ENCODE results near the gene ADSL.

Gene ADSL

DNA sequence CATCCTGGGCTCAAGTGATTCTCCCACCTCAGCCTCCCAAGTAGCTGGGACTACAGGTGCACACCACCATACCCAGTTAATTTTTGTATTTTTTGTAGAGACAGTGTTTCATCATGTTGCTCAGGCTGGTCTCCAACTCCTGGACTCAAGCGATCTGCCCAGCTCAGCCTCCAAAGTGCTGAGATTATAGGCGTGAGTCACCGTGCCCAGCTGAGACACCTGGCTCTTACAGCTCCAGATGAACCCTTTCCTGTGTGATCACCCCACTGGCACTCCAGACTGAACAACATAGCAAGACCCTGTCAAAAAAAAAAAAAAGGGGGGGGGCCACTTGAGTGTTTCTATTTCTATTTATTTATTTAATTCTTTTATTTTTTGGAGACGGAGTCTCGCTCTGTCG is 1.0 kb upstream of the ADSL start:
- H3K4me3 ChIP-seq (ENCODE audit: low read length): peak overlapping the region; percentile 90
- TF ChIP-seq CTCF (IDR thresholded peaks at IDR 0.05; ENCODE audit: insufficient read depth, low read depth, low read length, missing control alignments): no peak
- DNase-seq (ENCODE audit: low read depth): peak; percentile 66

DNA sequence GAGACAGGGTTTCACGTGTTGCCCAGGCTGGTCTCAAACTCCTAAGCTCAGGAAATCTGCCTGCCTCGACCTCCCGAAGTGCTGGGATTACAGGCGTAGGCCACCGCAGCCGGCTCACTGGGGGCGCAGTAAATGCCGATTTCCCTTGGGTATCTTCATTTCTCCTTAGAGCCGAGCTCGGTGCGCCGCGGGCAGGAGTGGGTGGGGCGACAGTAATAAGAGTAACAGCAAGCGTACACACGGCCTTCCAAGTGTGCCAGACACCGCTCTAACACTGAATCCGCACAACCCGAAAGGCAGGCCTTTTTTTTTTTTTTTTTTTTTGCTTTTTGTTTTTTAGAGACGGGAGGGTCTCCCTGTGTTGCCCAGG is 500 bp upstream of the ADSL start:
- peak overlapping the region; percentile 90 for H3K4me3 ChIP-seq (ENCODE audit: low read length)
- DNase-seq (ENCODE audit: low read depth): peak; percentile 54
- no peak for TF ChIP-seq CTCF (IDR thresholded peaks at IDR 0.05; ENCODE audit: insufficient read depth, low read depth, low read length, missing control alignments)

GRCh38 chr22:40347300-40347699 is 1.0 kb downstream of the ADSL start:
- DNase-seq (ENCODE audit: low read depth): no peak
- peak overlapping the region; percentile 90 for H3K4me3 ChIP-seq (ENCODE audit: low read length)
- TF ChIP-seq CTCF (IDR thresholded peaks at IDR 0.05; ENCODE audit: insufficient read depth, low read depth, low read length, missing control alignments): no peak

DNA sequence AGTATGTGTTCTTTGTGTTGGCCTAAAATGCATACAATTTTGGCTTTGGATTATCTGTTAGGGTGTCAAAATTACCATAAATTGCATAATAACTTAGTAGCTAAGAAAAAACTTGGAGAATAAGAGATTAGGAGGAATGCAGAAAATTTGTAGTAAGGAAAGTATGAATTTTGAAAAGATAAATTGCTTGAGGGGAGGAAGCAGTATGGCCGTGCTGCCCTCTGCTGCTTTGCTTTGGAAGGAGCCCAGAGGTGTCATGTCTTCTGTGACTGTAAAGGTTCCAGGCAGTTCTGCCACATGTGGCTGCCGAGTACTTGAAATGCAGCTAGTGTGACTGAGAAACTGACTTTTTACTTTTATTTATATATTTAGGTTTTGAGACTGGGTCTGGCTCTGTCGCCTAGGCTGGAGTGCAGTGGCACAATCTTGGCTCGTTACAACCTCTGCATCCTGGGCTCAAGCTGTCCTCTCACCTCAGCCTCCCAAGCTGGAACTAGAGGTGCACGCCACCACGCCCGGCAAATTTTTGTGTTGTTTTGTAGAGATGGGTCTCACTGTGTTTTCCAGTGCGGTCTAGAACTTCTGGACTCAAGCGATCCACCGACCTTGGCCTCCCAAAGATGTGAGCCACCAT is 1.8 kb downstream of the ADSL start:
- H3K4me3 ChIP-seq (ENCODE audit: low read length): peak overlapping the region; percentile 90
- peak; percentile 68 for DNase-seq (ENCODE audit: low read depth)
- TF ChIP-seq CTCF (IDR thresholded peaks at IDR 0.05; ENCODE audit: insufficient read depth, low read depth, low read length, missing control alignments): peak; percentile 90

- DNase-seq (ENCODE audit: low read depth): no peak
- TF ChIP-seq CTCF (IDR thresholded peaks at IDR 0.05; ENCODE audit: insufficient read depth, low read depth, low read length, missing control alignments): no peak
- no peak overlapping the region for H3K4me3 ChIP-seq (ENCODE audit: low read length)
Measured at GRCh38 chr22:40352763-40353162, 6.5 kb downstream of the ADSL start.

- no peak for TF ChIP-seq CTCF (IDR thresholded peaks at IDR 0.05; ENCODE audit: insufficient read depth, low read depth, low read length, missing control alignments)
Measured at GRCh38 chr22:40361100-40361499, 14.8 kb downstream of the ADSL start.

GRCh38 chr22:40363059-40363458 is 16.8 kb downstream of the ADSL start:
- no peak overlapping the region for H3K4me3 ChIP-seq (ENCODE audit: low read length)
- no peak for TF ChIP-seq CTCF (IDR thresholded peaks at IDR 0.05; ENCODE audit: insufficient read depth, low read depth, low read length, missing control alignments)
- DNase-seq (ENCODE audit: low read depth): no peak

More at GRCh38 chr22:40361100-40361499, 14.8 kb downstream of the ADSL start:
- no peak overlapping the region for H3K4me3 ChIP-seq (ENCODE audit: low read length)
- no peak for DNase-seq (ENCODE audit: low read depth)

Data from epithelial cell of esophagus (primary cell).